Measurements from ENCODE around the gene TRIM65. TPM values are rescaled to one million over a fixed set of nuclear protein-coding genes. Genes with fewer than 3 reads are reported as not detected.

TRIM65 gene
- total and polyA plus RNA-seq, 4 donors = 11.7 to 24.8 (median 18.1) TPM

- no peak for DNase-seq (ENCODE audit: low read depth in 4 of 6, low spot score in 6 of 6)
- Histone ChIP-seq H3K27me3 (ENCODE audit: control insufficient read depth, insufficient read depth, low read length) (no peaks in the 10 kb centered on the region), H3K9me3 (ENCODE audit: control insufficient read depth, insufficient read depth, low read length) (no peaks in the 10 kb centered on the region), H3K4me3 (ENCODE audit: low read depth, low read length) (no peak overlapping the region), H3K36me3 (ENCODE audit: control insufficient read depth, insufficient read depth, low read length) (peaks cover 88% of the 10 kb centered on the region), H3K4me1 (ENCODE audit: control insufficient read depth, insufficient read depth, low read length) (peaks cover 77% of the 10 kb centered on the region), H3K27ac (ENCODE audit: low read depth, low read length) (no peak overlapping the region)
- 90% methylated on average over 34 of the region's 34 CpGs for WGBS (ENCODE audit: insufficient coverage)
Measured at GRCh38 chr17:75846692-75847613, 49.8 kb downstream of the TRIM65 start.

- Histone ChIP-seq H3K27ac (ENCODE audit: low read depth, low read length) (no peak overlapping the region), H3K4me1 (ENCODE audit: control insufficient read depth, insufficient read depth, low read length) (peaks cover 69% of the 10 kb centered on the region), H3K4me3 (ENCODE audit: low read depth, low read length) (no peak overlapping the region), H3K36me3 (ENCODE audit: control insufficient read depth, insufficient read depth, low read length) (peaks cover 79% of the 10 kb centered on the region), H3K9me3 (ENCODE audit: control insufficient read depth, insufficient read depth, low read length) (no peaks in the 10 kb centered on the region), H3K27me3 (ENCODE audit: control insufficient read depth, insufficient read depth, low read length) (no peaks in the 10 kb centered on the region)
- 87% methylated on average over 13 of the region's 22 CpGs for WGBS (ENCODE audit: insufficient coverage)
- no peak for DNase-seq (ENCODE audit: low read depth in 4 of 6, low spot score in 6 of 6)
Measured at GRCh38 chr17:75845933-75846691, 50.6 kb downstream of the TRIM65 start.

DNA sequence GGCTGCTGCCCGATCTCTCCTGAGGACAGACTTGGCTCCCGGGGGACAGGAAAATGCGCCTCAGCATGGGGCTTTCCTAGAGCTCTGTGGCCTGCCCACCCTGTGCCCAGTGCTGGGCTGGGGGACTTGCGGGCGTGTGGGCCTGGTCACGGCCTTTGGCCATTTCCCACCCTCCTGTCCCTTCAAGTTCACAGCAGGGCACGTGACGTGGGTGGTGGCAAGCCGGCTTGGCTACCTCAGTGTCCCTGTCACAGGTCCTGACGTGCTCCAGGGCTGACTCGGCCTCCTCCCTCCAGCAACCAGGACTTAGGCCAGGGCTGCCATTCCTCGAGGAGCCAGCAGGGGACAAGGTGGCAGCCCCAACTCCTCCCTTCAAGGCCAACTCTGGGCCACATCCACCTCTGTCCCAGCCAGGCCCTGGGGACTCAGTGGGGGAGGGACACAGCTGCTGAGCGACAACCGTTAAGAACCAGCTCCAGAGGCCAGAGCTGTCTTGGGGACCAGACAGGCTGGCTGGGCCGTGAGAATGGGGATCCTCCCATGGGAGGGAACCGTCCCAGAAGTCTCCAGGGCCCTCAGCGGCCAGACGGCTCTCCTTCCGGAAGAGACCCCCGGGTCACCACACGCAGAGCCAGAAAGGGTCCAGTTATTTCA is 51.6 kb downstream of the TRIM65 start:
- Histone ChIP-seq H3K4me3 (ENCODE audit: low read depth, low read length) (no peak overlapping the region), H3K9me3 (ENCODE audit: control insufficient read depth, insufficient read depth, low read length) (no peaks in the 10 kb centered on the region), H3K27me3 (ENCODE audit: control insufficient read depth, insufficient read depth, low read length) (no peaks in the 10 kb centered on the region), H3K36me3 (ENCODE audit: control insufficient read depth, insufficient read depth, low read length) (peaks cover 75% of the 10 kb centered on the region), H3K27ac (ENCODE audit: low read depth, low read length) (peak overlapping the region; percentile 8), H3K4me1 (ENCODE audit: control insufficient read depth, insufficient read depth, low read length) (peaks cover 59% of the 10 kb centered on the region)
- peak in 2 of 6 donors; percentile 40 to 74 for DNase-seq (ENCODE audit: low read depth in 4 of 6, low spot score in 6 of 6)
- 40% methylated on average over 17 of the region's 21 CpGs for WGBS (ENCODE audit: insufficient coverage)

DNA sequence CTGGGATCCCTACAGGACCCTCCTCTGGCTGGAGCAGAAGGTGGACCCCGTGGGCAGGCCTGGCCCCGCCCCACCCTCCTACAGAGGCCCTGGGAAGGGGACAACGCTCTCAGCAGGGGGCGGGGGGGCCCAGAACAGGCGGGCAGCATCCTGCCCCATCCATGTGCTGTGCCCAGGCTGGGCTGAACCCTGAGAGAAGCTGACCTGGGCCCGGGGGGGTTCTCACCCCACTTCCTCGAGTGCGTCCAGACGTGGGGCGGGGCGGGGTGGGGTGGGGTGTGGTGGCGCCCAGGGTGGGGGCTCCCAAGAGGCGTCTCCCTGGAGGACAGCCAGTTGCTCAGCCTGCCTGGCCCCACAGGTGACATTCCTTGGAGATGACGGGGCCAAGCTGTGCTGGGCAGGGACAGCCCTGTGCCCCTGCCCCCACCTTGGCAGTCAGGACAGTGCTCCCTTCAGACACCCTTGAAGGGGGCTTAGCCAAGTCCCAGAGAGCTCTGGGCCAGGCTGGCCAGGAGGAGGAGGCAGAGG is 52.2 kb downstream of the TRIM65 start:
- Histone ChIP-seq H3K36me3 (ENCODE audit: control insufficient read depth, insufficient read depth, low read length) (peaks cover 75% of the 10 kb centered on the region), H3K9me3 (ENCODE audit: control insufficient read depth, insufficient read depth, low read length) (no peaks in the 10 kb centered on the region), H3K27me3 (ENCODE audit: control insufficient read depth, insufficient read depth, low read length) (no peaks in the 10 kb centered on the region), H3K4me3 (ENCODE audit: low read depth, low read length) (no peak overlapping the region), H3K27ac (ENCODE audit: low read depth, low read length) (peak overlapping the region; percentile 8), H3K4me1 (ENCODE audit: control insufficient read depth, insufficient read depth, low read length) (peaks cover 54% of the 10 kb centered on the region)
- no peak for DNase-seq (ENCODE audit: low read depth in 4 of 6, low spot score in 6 of 6)
- WGBS (ENCODE audit: insufficient coverage) = 60% methylated on average over 14 of the region's 14 CpGs

DNA sequence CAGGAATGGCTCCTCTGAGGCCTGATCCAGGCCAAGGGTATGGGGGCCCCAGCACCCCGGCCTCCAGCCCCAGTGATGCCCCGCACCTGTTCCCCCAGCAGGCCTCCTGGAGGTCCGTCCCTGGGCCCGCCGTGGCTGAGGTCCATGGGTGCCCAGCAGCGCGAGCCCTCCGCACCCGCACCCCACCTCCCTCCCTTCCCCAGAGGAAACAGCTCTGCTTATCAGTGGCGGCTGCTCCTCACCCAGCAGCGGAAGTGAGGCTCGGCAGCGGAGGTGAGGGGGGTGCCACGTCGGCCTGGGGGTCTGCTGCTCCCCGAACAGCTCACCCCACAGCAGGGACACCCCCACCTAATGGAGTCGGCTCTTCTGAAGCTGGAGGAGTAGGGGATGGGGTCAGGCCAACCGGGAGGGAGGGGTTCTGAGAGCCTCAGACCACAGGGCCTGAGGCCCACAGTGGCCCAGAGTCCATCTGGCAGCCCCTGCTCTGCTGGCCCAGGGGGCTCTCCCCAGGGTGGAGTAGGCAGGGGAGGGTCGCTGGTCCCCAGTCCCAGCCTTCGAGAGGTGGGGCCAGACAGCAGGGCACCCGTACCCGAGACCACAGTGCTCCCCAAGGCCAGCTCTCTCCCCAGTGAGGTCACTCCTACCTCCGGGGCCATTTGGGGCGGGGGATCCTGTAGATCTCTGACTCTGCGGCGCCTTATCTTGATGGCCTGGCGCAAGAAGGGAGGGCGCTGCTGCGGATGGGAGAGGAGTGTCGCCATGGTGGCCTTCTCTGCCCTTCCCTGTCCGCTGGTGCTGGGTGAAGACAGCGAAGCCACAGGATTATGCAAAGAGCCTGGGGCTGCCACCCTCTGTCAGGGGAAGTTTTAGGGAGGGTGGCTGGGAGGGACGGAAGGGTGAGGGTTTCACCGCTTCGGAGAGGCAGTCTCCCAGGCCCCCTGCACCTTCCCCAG is 52.9 kb downstream of the TRIM65 start, which contains the start of gene UNC13D:
UNC13D (minus strand) TSS at position 828 of the 953 bp plus-strand sequence; CDS start at position 761, 67 bp downstream.
- H3K27ac ChIP-seq (ENCODE audit: low read depth, low read length) = peak within 1 kb of the TSS; percentile 8

GRCh38 chr17:75842963-75843576 is 53.7 kb downstream of the TRIM65 start:
- H3K9me3 ChIP-seq (ENCODE audit: control insufficient read depth, insufficient read depth, low read length) = no peaks in the 10 kb centered on the region
- H3K27me3 ChIP-seq (ENCODE audit: control insufficient read depth, insufficient read depth, low read length) = no peaks in the 10 kb centered on the region
- peaks cover 61% of the 10 kb centered on the region for H3K36me3 ChIP-seq (ENCODE audit: control insufficient read depth, insufficient read depth, low read length)
- H3K27ac ChIP-seq (ENCODE audit: low read depth, low read length) = no peak overlapping the region
- no peak for DNase-seq (ENCODE audit: low read depth in 4 of 6, low spot score in 6 of 6)
- WGBS (ENCODE audit: insufficient coverage) = 82% methylated on average over 14 of the region's 22 CpGs
- H3K4me1 ChIP-seq (ENCODE audit: control insufficient read depth, insufficient read depth, low read length) = peaks cover 41% of the 10 kb centered on the region
- H3K4me3 ChIP-seq (ENCODE audit: low read depth, low read length) = no peak overlapping the region

More for the DNA sequence above, 52.9 kb downstream of the TRIM65 start, which contains the start of gene UNC13D:
- 85% methylated on average over 23 of the region's 35 CpGs for WGBS (ENCODE audit: insufficient coverage)
- Histone ChIP-seq H3K27me3 (ENCODE audit: control insufficient read depth, insufficient read depth, low read length) (no peaks in the 10 kb centered on the region), H3K4me3 (ENCODE audit: low read depth, low read length) (no peak within 1 kb of the TSS), H3K36me3 (ENCODE audit: control insufficient read depth, insufficient read depth, low read length) (peaks cover 68% of the 10 kb centered on the region), H3K4me1 (ENCODE audit: control insufficient read depth, insufficient read depth, low read length) (peaks cover 46% of the 10 kb centered on the region), H3K9me3 (ENCODE audit: control insufficient read depth, insufficient read depth, low read length) (no peaks in the 10 kb centered on the region)
- DNase-seq (ENCODE audit: low read depth in 4 of 6, low spot score in 6 of 6) = no peak

DNA sequence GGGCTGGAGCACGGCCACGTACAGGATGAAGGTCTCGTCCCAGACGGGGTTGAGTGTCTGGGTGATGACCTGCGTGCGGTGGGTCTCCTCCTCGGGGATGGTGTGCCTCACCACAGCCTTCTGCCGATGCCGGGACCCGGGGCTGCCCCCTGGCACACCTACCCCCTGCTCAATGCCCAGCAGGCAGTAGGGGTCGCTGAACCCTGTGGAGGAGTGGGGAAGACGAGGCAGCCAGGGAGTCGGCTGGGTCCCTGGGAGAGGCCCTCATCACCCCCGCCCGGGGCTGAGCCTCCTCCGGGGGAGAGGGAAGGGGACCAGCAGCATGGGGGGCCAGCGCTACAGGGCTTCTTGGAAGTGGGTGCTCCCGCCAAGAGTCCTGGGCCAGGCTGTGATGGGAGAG is 54.3 kb downstream of the TRIM65 start:
- Histone ChIP-seq H3K36me3 (ENCODE audit: control insufficient read depth, insufficient read depth, low read length) (peaks cover 54% of the 10 kb centered on the region), H3K4me3 (ENCODE audit: low read depth, low read length) (no peak overlapping the region), H3K9me3 (ENCODE audit: control insufficient read depth, insufficient read depth, low read length) (no peaks in the 10 kb centered on the region), H3K4me1 (ENCODE audit: control insufficient read depth, insufficient read depth, low read length) (peaks cover 40% of the 10 kb centered on the region), H3K27me3 (ENCODE audit: control insufficient read depth, insufficient read depth, low read length) (no peaks in the 10 kb centered on the region), H3K27ac (ENCODE audit: low read depth, low read length) (no peak overlapping the region)
- DNase-seq (ENCODE audit: low read depth in 4 of 6, low spot score in 6 of 6) = no peak
- 94% methylated on average over 10 of the region's 18 CpGs for WGBS (ENCODE audit: insufficient coverage)

- Histone ChIP-seq H3K27ac (ENCODE audit: low read depth, low read length) (no peak overlapping the region), H3K4me1 (ENCODE audit: control insufficient read depth, insufficient read depth, low read length) (peaks cover 25% of the 10 kb centered on the region), H3K36me3 (ENCODE audit: control insufficient read depth, insufficient read depth, low read length) (peaks cover 46% of the 10 kb centered on the region), H3K27me3 (ENCODE audit: control insufficient read depth, insufficient read depth, low read length) (no peaks in the 10 kb centered on the region), H3K4me3 (ENCODE audit: low read depth, low read length) (no peak overlapping the region), H3K9me3 (ENCODE audit: control insufficient read depth, insufficient read depth, low read length) (no peaks in the 10 kb centered on the region)
- WGBS (ENCODE audit: insufficient coverage) = 100% methylated on average over 1 of the region's 7 CpGs
- DNase-seq (ENCODE audit: low read depth in 4 of 6, low spot score in 6 of 6) = no peak
Measured at GRCh38 chr17:75840799-75841164, 56.0 kb downstream of the TRIM65 start.
